ENCODE results near the gene VEGFB. TPM values are rescaled to one million over a fixed set of nuclear protein-coding genes. Genes with fewer than 3 reads are reported as not detected.

VEGFB gene
- polyA plus RNA-seq, 1 experiment = 13.2 TPM

DNA sequence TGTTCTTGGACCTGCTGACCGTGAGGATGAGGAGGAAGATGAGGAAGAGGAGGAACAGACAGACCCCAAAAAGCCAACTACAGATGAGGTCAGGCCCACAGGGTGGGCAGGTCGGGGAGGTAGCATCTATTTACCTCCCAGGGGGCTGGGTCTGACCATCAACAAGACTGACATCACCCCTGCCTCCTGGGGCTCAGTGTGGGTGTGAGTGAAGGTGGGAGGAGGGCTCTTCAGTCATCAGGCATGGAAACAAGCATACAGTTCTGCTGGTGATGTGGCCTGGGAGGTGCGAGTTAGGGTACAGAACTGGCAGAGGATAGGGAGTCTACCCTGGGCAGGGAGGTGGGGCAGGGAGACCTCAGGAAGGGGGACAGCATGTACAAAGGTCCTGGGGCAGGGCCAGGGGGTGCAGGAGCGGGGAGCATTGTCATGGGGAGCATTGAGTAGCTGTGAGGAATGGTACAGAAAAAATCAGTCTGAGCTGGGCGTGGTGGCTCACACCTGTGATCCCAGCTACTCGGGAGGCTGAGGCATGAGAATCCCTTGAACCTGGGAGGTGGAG is 25.8 kb downstream of the VEGFB start:
- TF ChIP-seq, protein P1, sequence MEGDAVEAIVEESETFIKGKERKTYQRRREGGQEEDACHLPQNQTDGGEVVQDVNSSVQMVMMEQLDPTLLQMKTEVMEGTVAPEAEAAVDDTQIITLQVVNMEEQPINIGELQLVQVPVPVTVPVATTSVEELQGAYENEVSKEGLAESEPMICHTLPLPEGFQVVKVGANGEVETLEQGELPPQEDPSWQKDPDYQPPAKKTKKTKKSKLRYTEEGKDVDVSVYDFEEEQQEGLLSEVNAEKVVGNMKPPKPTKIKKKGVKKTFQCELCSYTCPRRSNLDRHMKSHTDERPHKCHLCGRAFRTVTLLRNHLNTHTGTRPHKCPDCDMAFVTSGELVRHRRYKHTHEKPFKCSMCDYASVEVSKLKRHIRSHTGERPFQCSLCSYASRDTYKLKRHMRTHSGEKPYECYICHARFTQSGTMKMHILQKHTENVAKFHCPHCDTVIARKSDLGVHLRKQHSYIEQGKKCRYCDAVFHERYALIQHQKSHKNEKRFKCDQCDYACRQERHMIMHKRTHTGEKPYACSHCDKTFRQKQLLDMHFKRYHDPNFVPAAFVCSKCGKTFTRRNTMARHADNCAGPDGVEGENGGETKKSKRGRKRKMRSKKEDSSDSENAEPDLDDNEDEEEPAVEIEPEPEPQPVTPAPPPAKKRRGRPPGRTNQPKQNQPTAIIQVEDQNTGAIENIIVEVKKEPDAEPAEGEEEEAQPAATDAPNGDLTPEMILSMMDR (IDR thresholded peaks at IDR 0.05; ENCODE audit: insufficient read depth, low read depth, low read length) = no peak
- Histone ChIP-seq H3K36me3 (ENCODE audit: control insufficient read depth, insufficient read depth, low read length) (peaks cover 52% of the 10 kb centered on the region), H3K27me3 (ENCODE audit: control insufficient read depth, insufficient read depth, low read length) (no peaks in the 10 kb centered on the region), H3K4me3 (ENCODE audit: low read depth, low read length) (no peak overlapping the region)
- CTCF ChIA-PET = interaction anchor here (0.8 to 6.5 kb wide), 4 partner anchors 9 to 45 kb away, joined by 3 to 56 read pairs (median 3); partner anchors contain the start of genes ESRRA and PLCB3
- POLR2A ChIA-PET = no interaction called here
- DNase-seq (ENCODE audit: low read depth) = no peak

DNA sequence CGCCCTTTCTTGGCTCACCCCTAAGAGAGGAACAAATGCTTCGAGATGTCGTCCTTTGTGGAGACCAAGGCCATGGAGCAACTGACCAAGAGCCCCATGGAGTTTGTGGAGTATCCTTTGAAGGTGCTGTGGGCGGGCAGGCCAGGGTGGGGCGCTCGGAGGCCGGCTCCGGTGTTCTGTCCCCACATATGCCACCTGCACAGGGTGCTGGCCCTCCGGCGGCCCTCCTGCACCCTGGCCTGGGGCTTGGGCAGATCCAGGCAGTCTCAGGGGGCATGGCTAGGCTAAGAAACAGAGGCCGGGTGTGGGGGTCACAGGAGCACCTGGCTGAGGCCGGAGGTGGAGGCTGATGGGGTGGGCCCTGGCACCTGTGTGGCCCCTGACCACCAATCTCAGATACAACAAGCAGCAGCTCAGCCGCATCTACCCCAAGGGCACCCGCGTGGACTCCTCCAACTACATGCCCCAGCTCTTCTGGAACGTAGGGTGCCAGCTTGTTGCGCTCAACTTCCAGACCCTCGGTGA is 27.2 kb downstream of the VEGFB start:
- ChIA-PET POLR2A (no interaction called here), CTCF (interaction anchor here (1.1 to 6.5 kb wide), 2 partner anchors 9 to 10 kb away, joined by 3 to 56 read pairs; partner anchors contain the start of gene PLCB3)
- Histone ChIP-seq H3K36me3 (ENCODE audit: control insufficient read depth, insufficient read depth, low read length) (peaks cover 53% of the 10 kb centered on the region), H3K27me3 (ENCODE audit: control insufficient read depth, insufficient read depth, low read length) (no peaks in the 10 kb centered on the region), H3K4me3 (ENCODE audit: low read depth, low read length) (no peak overlapping the region)
- DNase-seq (ENCODE audit: low read depth) = no peak
- TF ChIP-seq, protein P1 (IDR thresholded peaks at IDR 0.05; ENCODE audit: insufficient read depth, low read depth, low read length) = no peak

GRCh38 chr11:64262271-64263002 is 28.1 kb downstream of the VEGFB start:
- ChIA-PET POLR2A (interaction anchor here (0.5 kb wide), 1 partner anchor 493 kb away, joined by 4 read pairs; no protein-coding TSS in a partner anchor), CTCF (interaction anchor here (1.0 to 6.5 kb wide), 5 partner anchors 8 to 16 kb away, joined by 3 to 56 read pairs (median 4); partner anchors contain the start of genes PLCB3 and PPP1R14B)
- peaks cover 53% of the 10 kb centered on the region for H3K36me3 ChIP-seq (ENCODE audit: control insufficient read depth, insufficient read depth, low read length)
- DNase-seq (ENCODE audit: low read depth) = no peak
- TF ChIP-seq, protein P1 (IDR thresholded peaks at IDR 0.05; ENCODE audit: insufficient read depth, low read depth, low read length) = no peak
- H3K27me3 ChIP-seq (ENCODE audit: control insufficient read depth, insufficient read depth, low read length) = no peaks in the 10 kb centered on the region
- H3K4me3 ChIP-seq (ENCODE audit: low read depth, low read length) = no peak overlapping the region

- Histone ChIP-seq H3K27me3 (ENCODE audit: control insufficient read depth, insufficient read depth, low read length) (no peaks in the 10 kb centered on the region), H3K4me3 (ENCODE audit: low read depth, low read length) (no peak overlapping the region), H3K36me3 (ENCODE audit: control insufficient read depth, insufficient read depth, low read length) (peaks cover 51% of the 10 kb centered on the region)
- POLR2A ChIA-PET = interaction anchor here (0.5 kb wide), 1 partner anchor 494 kb away, joined by 4 read pairs; no protein-coding TSS in a partner anchor
- DNase-seq (ENCODE audit: low read depth) = no peak
- CTCF ChIA-PET = interaction anchor here (1.0 to 6.5 kb wide), 7 partner anchors 9 to 41 kb away, joined by 3 to 56 read pairs (median 5); partner anchors contain the start of genes CATSPERZ, ESRRA, PLCB3 and PPP1R14B
- TF ChIP-seq, protein P1 (IDR thresholded peaks at IDR 0.05; ENCODE audit: insufficient read depth, low read depth, low read length) = no peak
These were observed 28.9 kb downstream of the VEGFB start for GRCh38 chr11:64263021-64263946.

All from BJ (cell line).